Fibroblast of the aortic adventitia (primary cell): ENCODE data around the gene DNAH10. TPM values are rescaled to one million over a fixed set of nuclear protein-coding genes. Genes with fewer than 3 reads are reported as not detected.
A peak's percentile ranks its signal among the peaks of the same experiment; 100 is the strongest.

ENCODE experiments used
- DNase-seq: peaks from one replicate; pipeline ENCODE4 v3.0.0-alpha.2; 2010; ENCODE audit warnings: low read depth
- H3K4me3 ChIP-seq: 2 replicates; pipeline ENCODE4 v1.5.1; 2011; ENCODE audit warnings: low read depth, mild to moderate bottlenecking, control low read depth, low read length, moderate library complexity
- CTCF ChIP-seq: IDR thresholded peaks from 2 replicates; pipeline ENCODE4 v1.5.1; 2011; ENCODE audit warnings: mild to moderate bottlenecking, low read length, control low read depth, inconsistent platforms; ENCODE audit not compliant: insufficient read depth
- total RNA-seq: library from RNA; depleted of rRNA; stranded (reverse); fragments of >200 nt; gene quantifications from 2 replicates; pipeline ENCODE4 v1.2.3, GENCODE V29; 2012; ENCODE audit warnings: low replicate concordance

Gene DNAH10
- 0.18 and 0.82 TPM in 2 replicates for total RNA-seq

GRCh38 chr12:123761841-123762714 lies at the start of gene DNAH10:
Gene DNAH10, plus strand, starts transcription at chr12:123762301. Its CDS starts 36 bp downstream, at chr12:123762337.
- DNase-seq: no peak
- peak within 1 kb of the TSS; percentile 52 for H3K4me3 ChIP-seq
- TF ChIP-seq CTCF: no peak

GRCh38 chr12:123712780-123713319 lies 49.3 kb upstream of the DNAH10 start:
- TF ChIP-seq CTCF: no peak
- DNase-seq: peak; percentile 3
- peak overlapping the region; percentile 95 for H3K4me3 ChIP-seq

- peak overlapping the region; percentile 95 for H3K4me3 ChIP-seq
- no peak for TF ChIP-seq CTCF
- DNase-seq: peak; percentile 25
Measured at GRCh38 chr12:123713398-123713797, 48.7 kb upstream of the DNAH10 start.

GRCh38 chr12:123713823-123714585 lies 48.1 kb upstream of the DNAH10 start:
- DNase-seq: no peak
- no peak for TF ChIP-seq CTCF
- H3K4me3 ChIP-seq: no peak overlapping the region

- H3K4me3 ChIP-seq: no peak overlapping the region
- peak; percentile 6 for DNase-seq
- TF ChIP-seq CTCF: no peak
Measured at GRCh38 chr12:123715195-123715594, 46.9 kb upstream of the DNAH10 start.

- no peak for DNase-seq
- TF ChIP-seq CTCF: no peak
- no peak overlapping the region for H3K4me3 ChIP-seq
Measured at GRCh38 chr12:123717350-123717749, 44.8 kb upstream of the DNAH10 start.
